Measurements from ENCODE around the gene TERB1. TPM values are rescaled to one million over a fixed set of nuclear protein-coding genes. Genes with fewer than 3 reads are reported as not detected.

The TERB1 gene
- total RNA-seq, 1 experiment from 2014 or later, result not detected

DNA sequence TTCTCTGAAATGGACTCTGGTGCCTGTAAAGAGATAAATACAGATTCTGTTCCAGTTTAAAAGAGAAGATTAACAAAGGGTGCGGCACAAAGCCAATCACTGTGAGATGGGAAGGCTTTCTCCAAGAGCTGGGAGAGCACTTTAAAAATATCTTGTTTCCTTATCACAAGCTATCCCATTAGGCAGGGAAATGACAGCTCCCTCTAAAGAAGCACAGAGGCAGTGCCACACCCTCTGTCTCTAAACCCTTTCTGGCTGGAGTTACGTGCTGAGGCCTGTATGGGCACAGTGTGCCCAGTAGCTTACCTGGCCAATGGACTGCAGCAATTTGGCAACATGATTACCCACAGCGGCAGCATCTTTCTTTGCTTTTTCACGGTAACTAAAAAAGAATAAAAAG is 9.0 kb upstream of the TERB1 start (continued):
- TF ChIP-seq, protein P1, sequence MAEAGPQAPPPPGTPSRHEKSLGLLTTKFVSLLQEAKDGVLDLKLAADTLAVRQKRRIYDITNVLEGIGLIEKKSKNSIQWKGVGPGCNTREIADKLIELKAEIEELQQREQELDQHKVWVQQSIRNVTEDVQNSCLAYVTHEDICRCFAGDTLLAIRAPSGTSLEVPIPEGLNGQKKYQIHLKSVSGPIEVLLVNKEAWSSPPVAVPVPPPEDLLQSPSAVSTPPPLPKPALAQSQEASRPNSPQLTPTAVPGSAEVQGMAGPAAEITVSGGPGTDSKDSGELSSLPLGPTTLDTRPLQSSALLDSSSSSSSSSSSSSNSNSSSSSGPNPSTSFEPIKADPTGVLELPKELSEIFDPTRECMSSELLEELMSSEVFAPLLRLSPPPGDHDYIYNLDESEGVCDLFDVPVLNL (CRISPR knock-in tag; IDR thresholded peaks at IDR 0.05; ENCODE audit: borderline replicate concordance, low read depth), result no peak
- TF ChIP-seq HMGA2 (CRISPR knock-in tag; IDR thresholded peaks at IDR 0.05) (no peak), FOXJ3 (CRISPR knock-in tag; IDR thresholded peaks at IDR 0.05; ENCODE audit: borderline replicate concordance) (no peak), ZNF232 (CRISPR knock-in tag; IDR thresholded peaks at IDR 0.05) (no peak), RORB (CRISPR knock-in tag; IDR thresholded peaks at IDR 0.05) (no peak), NR1H2 (CRISPR knock-in tag; IDR thresholded peaks at IDR 0.05) (no peak), FOXP1 (CRISPR knock-in tag; IDR thresholded peaks at IDR 0.05; ENCODE audit: borderline replicate concordance) (no peak), ZNF138 (CRISPR knock-in tag; conservative IDR thresholded peaks at IDR 0.05) (no peak), JUN (CRISPR knock-in tag; IDR thresholded peaks at IDR 0.05) (no peak), NFE2L1 (CRISPR knock-in tag; IDR thresholded peaks at IDR 0.05) (no peak)
- TF ChIP-seq, protein P2, sequence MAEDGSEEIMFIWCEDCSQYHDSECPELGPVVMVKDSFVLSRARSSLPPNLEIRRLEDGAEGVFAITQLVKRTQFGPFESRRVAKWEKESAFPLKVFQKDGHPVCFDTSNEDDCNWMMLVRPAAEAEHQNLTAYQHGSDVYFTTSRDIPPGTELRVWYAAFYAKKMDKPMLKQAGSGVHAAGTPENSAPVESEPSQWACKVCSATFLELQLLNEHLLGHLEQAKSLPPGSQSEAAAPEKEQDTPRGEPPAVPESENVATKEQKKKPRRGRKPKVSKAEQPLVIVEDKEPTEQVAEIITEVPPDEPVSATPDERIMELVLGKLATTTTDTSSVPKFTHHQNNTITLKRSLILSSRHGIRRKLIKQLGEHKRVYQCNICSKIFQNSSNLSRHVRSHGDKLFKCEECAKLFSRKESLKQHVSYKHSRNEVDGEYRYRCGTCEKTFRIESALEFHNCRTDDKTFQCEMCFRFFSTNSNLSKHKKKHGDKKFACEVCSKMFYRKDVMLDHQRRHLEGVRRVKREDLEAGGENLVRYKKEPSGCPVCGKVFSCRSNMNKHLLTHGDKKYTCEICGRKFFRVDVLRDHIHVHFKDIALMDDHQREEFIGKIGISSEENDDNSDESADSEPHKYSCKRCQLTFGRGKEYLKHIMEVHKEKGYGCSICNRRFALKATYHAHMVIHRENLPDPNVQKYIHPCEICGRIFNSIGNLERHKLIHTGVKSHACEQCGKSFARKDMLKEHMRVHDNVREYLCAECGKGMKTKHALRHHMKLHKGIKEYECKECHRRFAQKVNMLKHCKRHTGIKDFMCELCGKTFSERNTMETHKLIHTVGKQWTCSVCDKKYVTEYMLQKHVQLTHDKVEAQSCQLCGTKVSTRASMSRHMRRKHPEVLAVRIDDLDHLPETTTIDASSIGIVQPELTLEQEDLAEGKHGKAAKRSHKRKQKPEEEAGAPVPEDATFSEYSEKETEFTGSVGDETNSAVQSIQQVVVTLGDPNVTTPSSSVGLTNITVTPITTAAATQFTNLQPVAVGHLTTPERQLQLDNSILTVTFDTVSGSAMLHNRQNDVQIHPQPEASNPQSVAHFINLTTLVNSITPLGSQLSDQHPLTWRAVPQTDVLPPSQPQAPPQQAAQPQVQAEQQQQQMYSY (CRISPR knock-in tag; IDR thresholded peaks at IDR 0.05), result no peak
- TF ChIP-seq, protein P3, sequence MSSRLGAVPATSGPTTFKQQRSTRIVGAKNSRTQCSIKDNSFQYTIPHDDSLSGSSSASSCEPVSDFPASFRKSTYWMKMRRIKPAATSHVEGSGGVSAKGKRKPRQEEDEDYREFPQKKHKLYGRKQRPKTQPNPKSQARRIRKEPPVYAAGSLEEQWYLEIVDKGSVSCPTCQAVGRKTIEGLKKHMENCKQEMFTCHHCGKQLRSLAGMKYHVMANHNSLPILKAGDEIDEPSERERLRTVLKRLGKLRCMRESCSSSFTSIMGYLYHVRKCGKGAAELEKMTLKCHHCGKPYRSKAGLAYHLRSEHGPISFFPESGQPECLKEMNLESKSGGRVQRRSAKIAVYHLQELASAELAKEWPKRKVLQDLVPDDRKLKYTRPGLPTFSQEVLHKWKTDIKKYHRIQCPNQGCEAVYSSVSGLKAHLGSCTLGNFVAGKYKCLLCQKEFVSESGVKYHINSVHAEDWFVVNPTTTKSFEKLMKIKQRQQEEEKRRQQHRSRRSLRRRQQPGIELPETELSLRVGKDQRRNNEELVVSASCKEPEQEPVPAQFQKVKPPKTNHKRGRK (CRISPR knock-in tag; IDR thresholded peaks at IDR 0.05; ENCODE audit: borderline replicate concordance), result no peak
- TF ChIP-seq, protein P4, sequence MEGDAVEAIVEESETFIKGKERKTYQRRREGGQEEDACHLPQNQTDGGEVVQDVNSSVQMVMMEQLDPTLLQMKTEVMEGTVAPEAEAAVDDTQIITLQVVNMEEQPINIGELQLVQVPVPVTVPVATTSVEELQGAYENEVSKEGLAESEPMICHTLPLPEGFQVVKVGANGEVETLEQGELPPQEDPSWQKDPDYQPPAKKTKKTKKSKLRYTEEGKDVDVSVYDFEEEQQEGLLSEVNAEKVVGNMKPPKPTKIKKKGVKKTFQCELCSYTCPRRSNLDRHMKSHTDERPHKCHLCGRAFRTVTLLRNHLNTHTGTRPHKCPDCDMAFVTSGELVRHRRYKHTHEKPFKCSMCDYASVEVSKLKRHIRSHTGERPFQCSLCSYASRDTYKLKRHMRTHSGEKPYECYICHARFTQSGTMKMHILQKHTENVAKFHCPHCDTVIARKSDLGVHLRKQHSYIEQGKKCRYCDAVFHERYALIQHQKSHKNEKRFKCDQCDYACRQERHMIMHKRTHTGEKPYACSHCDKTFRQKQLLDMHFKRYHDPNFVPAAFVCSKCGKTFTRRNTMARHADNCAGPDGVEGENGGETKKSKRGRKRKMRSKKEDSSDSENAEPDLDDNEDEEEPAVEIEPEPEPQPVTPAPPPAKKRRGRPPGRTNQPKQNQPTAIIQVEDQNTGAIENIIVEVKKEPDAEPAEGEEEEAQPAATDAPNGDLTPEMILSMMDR (IDR thresholded peaks at IDR 0.05), result no peak

DNA sequence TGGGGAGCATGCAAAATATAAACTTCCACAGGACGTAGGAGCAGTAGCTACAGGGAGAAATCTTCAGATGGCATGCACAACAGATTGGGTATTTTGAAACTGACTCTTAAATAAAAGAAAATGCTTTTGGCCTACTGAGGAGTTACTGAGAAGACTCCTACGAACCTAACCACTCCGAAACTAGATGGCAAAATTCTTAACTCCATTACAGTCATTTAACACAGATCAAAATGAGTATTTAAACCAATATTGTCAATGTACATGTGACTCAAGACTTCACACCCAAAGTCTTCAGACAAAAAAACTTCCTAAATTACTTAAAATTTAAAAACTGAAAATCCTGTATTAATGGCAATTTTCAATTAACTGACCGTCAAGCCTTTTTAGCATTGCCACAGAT is 8.4 kb upstream of the TERB1 start:
- H3K4me1 Mint-ChIP-seq, result no peaks in the 10 kb centered on the region
- no peak overlapping the region for H3K27ac Mint-ChIP-seq
- no peaks in the 10 kb centered on the region for H3K27me3 Mint-ChIP-seq (ENCODE audit: low read depth)
- ChIA-PET CTCF (interaction anchor here (0.9 to 1.7 kb wide), 2 partner anchors 58 to 70 kb away, joined by 3 to 6 read pairs; no protein-coding TSS in a partner anchor), POLR2A (no interaction called here)
- H3K4me3 Mint-ChIP-seq, result no peak overlapping the region
- H3K36me3 Mint-ChIP-seq, result peaks cover 71% of the 10 kb centered on the region
- no peaks in the 10 kb centered on the region for H3K9me3 Mint-ChIP-seq
- TF ChIP-seq TEAD4 (CRISPR knock-in tag; IDR thresholded peaks at IDR 0.05) (no peak), FOXP1 (CRISPR knock-in tag; IDR thresholded peaks at IDR 0.05; ENCODE audit: borderline replicate concordance) (no peak), ZNF416 (CRISPR knock-in tag; IDR thresholded peaks at IDR 0.05) (no peak), RELA (CRISPR knock-in tag; IDR thresholded peaks at IDR 0.05; ENCODE audit: borderline replicate concordance) (no peak), MYBL2 (CRISPR knock-in tag; IDR thresholded peaks at IDR 0.05) (no peak), GABPB1 (CRISPR knock-in tag; IDR thresholded peaks at IDR 0.05) (no peak)
- TF ChIP-seq, protein P5, sequence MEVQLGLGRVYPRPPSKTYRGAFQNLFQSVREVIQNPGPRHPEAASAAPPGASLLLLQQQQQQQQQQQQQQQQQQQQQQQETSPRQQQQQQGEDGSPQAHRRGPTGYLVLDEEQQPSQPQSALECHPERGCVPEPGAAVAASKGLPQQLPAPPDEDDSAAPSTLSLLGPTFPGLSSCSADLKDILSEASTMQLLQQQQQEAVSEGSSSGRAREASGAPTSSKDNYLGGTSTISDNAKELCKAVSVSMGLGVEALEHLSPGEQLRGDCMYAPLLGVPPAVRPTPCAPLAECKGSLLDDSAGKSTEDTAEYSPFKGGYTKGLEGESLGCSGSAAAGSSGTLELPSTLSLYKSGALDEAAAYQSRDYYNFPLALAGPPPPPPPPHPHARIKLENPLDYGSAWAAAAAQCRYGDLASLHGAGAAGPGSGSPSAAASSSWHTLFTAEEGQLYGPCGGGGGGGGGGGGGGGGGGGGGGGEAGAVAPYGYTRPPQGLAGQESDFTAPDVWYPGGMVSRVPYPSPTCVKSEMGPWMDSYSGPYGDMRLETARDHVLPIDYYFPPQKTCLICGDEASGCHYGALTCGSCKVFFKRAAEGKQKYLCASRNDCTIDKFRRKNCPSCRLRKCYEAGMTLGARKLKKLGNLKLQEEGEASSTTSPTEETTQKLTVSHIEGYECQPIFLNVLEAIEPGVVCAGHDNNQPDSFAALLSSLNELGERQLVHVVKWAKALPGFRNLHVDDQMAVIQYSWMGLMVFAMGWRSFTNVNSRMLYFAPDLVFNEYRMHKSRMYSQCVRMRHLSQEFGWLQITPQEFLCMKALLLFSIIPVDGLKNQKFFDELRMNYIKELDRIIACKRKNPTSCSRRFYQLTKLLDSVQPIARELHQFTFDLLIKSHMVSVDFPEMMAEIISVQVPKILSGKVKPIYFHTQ (CRISPR knock-in tag; IDR thresholded peaks at IDR 0.05), result no peak
- TF ChIP-seq, protein P6, sequence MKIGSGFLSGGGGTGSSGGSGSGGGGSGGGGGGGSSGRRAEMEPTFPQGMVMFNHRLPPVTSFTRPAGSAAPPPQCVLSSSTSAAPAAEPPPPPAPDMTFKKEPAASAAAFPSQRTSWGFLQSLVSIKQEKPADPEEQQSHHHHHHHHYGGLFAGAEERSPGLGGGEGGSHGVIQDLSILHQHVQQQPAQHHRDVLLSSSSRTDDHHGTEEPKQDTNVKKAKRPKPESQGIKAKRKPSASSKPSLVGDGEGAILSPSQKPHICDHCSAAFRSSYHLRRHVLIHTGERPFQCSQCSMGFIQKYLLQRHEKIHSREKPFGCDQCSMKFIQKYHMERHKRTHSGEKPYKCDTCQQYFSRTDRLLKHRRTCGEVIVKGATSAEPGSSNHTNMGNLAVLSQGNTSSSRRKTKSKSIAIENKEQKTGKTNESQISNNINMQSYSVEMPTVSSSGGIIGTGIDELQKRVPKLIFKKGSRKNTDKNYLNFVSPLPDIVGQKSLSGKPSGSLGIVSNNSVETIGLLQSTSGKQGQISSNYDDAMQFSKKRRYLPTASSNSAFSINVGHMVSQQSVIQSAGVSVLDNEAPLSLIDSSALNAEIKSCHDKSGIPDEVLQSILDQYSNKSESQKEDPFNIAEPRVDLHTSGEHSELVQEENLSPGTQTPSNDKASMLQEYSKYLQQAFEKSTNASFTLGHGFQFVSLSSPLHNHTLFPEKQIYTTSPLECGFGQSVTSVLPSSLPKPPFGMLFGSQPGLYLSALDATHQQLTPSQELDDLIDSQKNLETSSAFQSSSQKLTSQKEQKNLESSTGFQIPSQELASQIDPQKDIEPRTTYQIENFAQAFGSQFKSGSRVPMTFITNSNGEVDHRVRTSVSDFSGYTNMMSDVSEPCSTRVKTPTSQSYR (CRISPR knock-in tag; IDR thresholded peaks at IDR 0.05), result no peak
- TF ChIP-seq, protein P7, sequence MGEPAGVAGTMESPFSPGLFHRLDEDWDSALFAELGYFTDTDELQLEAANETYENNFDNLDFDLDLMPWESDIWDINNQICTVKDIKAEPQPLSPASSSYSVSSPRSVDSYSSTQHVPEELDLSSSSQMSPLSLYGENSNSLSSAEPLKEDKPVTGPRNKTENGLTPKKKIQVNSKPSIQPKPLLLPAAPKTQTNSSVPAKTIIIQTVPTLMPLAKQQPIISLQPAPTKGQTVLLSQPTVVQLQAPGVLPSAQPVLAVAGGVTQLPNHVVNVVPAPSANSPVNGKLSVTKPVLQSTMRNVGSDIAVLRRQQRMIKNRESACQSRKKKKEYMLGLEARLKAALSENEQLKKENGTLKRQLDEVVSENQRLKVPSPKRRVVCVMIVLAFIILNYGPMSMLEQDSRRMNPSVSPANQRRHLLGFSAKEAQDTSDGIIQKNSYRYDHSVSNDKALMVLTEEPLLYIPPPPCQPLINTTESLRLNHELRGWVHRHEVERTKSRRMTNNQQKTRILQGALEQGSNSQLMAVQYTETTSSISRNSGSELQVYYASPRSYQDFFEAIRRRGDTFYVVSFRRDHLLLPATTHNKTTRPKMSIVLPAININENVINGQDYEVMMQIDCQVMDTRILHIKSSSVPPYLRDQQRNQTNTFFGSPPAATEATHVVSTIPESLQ (CRISPR knock-in tag; IDR thresholded peaks at IDR 0.05), result no peak
- DNase-seq (ENCODE audit: low spot score) (no peak), ATAC-seq (no peak)

Data from WTC11 (cell line).